ENCODE measurements around the gene CDCA4.

The CDCA4 gene

GRCh38 chr14:105005329-105005928, 15.5 kb downstream of the CDCA4 start:
- DNase-seq (ENCODE audit: low read depth), result no peak
- TF ChIP-seq CTCF (IDR thresholded peaks at IDR 0.05; ENCODE audit: control insufficient read depth, extremely low read depth, insufficient read depth), result no peak
- H3K4me3 ChIP-seq (ENCODE audit: low read depth, low read length), result no peak overlapping the region

DNA sequence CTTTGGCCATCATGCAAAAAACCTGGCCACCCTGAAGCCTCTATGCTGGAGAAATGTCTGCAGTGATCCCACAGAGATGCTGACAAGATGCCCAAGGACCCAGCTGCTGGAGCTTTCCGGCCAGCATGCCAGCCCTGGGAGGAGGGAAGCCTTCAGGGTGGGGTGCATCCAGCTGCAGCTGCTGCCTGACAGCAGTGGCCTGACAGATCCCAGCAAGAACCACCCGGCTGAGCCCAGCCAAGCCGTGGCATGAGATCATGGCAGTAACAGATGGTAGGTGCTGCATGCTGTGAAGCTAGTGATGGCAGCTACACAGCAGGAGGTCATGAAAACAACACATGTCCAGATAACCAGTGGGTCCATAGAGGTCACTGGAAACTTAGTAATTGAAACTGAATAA, 21.5 kb downstream of the CDCA4 start:
- no peak overlapping the region for H3K4me3 ChIP-seq (ENCODE audit: low read depth, low read length)
- no peak for DNase-seq (ENCODE audit: low read depth)
- no peak for TF ChIP-seq CTCF (IDR thresholded peaks at IDR 0.05; ENCODE audit: control insufficient read depth, extremely low read depth, insufficient read depth)

GRCh38 chr14:104998801-104999200, 22.1 kb downstream of the CDCA4 start:
- no peak for TF ChIP-seq CTCF (IDR thresholded peaks at IDR 0.05; ENCODE audit: control insufficient read depth, extremely low read depth, insufficient read depth)
- DNase-seq (ENCODE audit: low read depth), result no peak
- H3K4me3 ChIP-seq (ENCODE audit: low read depth, low read length), result no peak overlapping the region

- H3K4me3 ChIP-seq (ENCODE audit: low read depth, low read length), result no peak overlapping the region
- TF ChIP-seq CTCF (IDR thresholded peaks at IDR 0.05; ENCODE audit: control insufficient read depth, extremely low read depth, insufficient read depth), result no peak
- DNase-seq (ENCODE audit: low read depth), result no peak
Measured at GRCh38 chr14:104996483-104996882, 24.4 kb downstream of the CDCA4 start.

DNA sequence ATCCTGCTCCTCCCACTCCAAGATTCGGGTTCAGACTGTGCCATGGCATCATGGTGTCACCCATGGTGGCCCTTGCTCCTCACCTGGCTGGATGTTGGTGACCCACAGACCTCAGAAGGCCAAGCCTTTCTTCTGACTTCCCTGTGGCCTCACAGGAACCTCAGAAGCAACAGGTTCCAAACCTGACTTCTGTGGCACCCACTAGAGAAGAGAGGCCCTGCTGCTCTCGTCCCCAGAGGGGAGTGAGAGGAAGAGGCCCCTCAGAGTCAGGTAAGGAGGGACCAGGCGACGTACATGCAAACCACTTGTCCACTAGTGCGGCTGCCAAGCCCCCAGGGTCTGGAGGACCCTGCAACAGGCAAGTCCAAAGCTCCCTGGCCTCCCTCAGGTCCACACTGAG, 24.9 kb downstream of the CDCA4 start:
- no peak for TF ChIP-seq CTCF (IDR thresholded peaks at IDR 0.05; ENCODE audit: control insufficient read depth, extremely low read depth, insufficient read depth)
- no peak overlapping the region for H3K4me3 ChIP-seq (ENCODE audit: low read depth, low read length)
- no peak for DNase-seq (ENCODE audit: low read depth)

DNA sequence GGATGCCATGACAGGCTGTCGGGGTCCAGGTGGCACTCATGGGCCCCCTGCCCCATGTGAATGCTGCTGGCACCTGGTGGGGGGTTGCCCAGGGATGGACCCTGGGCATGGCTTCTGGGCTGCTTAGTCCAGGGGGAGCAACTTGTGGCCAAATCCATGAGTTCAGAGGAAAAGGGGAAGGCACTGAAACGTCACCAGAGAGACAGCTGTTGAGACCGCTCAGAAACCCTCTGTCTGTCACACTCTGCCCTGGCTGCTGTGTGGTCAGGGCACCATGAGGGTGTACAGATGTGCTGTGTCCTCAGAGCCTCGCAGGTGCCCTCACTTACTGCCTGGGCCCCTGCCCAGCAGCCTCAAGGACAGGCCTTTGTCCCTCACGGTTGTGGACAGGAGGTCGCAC, 25.9 kb downstream of the CDCA4 start:
- DNase-seq (ENCODE audit: low read depth), result no peak

More for the DNA sequence above, 25.9 kb downstream of the CDCA4 start:
- no peak overlapping the region for H3K4me3 ChIP-seq (ENCODE audit: low read depth, low read length)
- no peak for TF ChIP-seq CTCF (IDR thresholded peaks at IDR 0.05; ENCODE audit: control insufficient read depth, extremely low read depth, insufficient read depth)

All from LNCaP clone FGC (cell line).